ENCODE data around the gene CSNK2A1.
"Not testable (repeated sequence)": the region's sequence is repeated elsewhere in the genome, so short reads cannot be mapped to it uniquely, and the experiment has no call there.

The CSNK2A1 gene

GRCh38 chr20:531608-532007 lies 12.0 kb downstream of the CSNK2A1 start:
- DNase-seq: no peak

- DNase-seq: no peak
Measured at GRCh38 chr20:530321-530720, 13.3 kb downstream of the CSNK2A1 start.

GRCh38 chr20:528923-529604 lies 14.5 kb downstream of the CSNK2A1 start:
- DNase-seq: no peak

GRCh38 chr20:527571-527886 lies 16.1 kb downstream of the CSNK2A1 start:
- no peak for DNase-seq

- DNase-seq: no peak
Measured at GRCh38 chr20:521860-522259, 21.7 kb downstream of the CSNK2A1 start.

GRCh38 chr20:519999-520398 lies 23.6 kb downstream of the CSNK2A1 start:
- DNase-seq: no peak

GRCh38 chr20:517221-517620 lies 26.4 kb downstream of the CSNK2A1 start:
- no peak for DNase-seq

GRCh38 chr20:516799-517198 lies 26.8 kb downstream of the CSNK2A1 start:
- DNase-seq: no peak

GRCh38 chr20:515696-516095 lies 27.9 kb downstream of the CSNK2A1 start:
- no peak for DNase-seq

- DNase-seq: no peak
Measured at GRCh38 chr20:513429-513828, 30.2 kb downstream of the CSNK2A1 start.

- DNase-seq: not testable (repeated sequence)
Measured at GRCh38 chr20:510328-511057, 33.1 kb downstream of the CSNK2A1 start.

GRCh38 chr20:508364-508787 lies 35.2 kb downstream of the CSNK2A1 start:
- not testable (repeated sequence) for DNase-seq

- no peak for DNase-seq
Measured at GRCh38 chr20:507761-508332, 35.7 kb downstream of the CSNK2A1 start.

GRCh38 chr20:507006-507758 lies 36.4 kb downstream of the CSNK2A1 start:
- no peak for DNase-seq

- no peak for DNase-seq
Measured at GRCh38 chr20:504632-505075, 38.9 kb downstream of the CSNK2A1 start.

- no peak for DNase-seq
Measured at GRCh38 chr20:503048-503737, 40.4 kb downstream of the CSNK2A1 start.

GRCh38 chr20:497979-498378 lies 45.6 kb downstream of the CSNK2A1 start:
- DNase-seq: no peak

GRCh38 chr20:496126-496696 lies 47.4 kb downstream of the CSNK2A1 start:
- no peak for DNase-seq

- no peak for DNase-seq
Measured at GRCh38 chr20:492159-492558, 51.4 kb downstream of the CSNK2A1 start.

GRCh38 chr20:487655-488054 lies 55.9 kb downstream of the CSNK2A1 start:
- no peak for DNase-seq

- no peak for DNase-seq
Measured at GRCh38 chr20:483815-484644, 59.6 kb downstream of the CSNK2A1 start.

- no peak for DNase-seq
Measured at GRCh38 chr20:481167-481566, 62.4 kb downstream of the CSNK2A1 start.
